ENCODE data around the gene NME4. TPM values are rescaled to one million over a fixed set of nuclear protein-coding genes. Genes with fewer than 3 reads are reported as not detected.
A peak's percentile ranks its signal among the peaks of the same experiment; 100 is the strongest.

NME4 gene
- total and polyA plus RNA-seq, 10 of the 15 experiments (the other 5 are each of a cell fraction or from before 2014, with no cell fraction given), result 11.0 to 235 (median 97.7) TPM

DNA sequence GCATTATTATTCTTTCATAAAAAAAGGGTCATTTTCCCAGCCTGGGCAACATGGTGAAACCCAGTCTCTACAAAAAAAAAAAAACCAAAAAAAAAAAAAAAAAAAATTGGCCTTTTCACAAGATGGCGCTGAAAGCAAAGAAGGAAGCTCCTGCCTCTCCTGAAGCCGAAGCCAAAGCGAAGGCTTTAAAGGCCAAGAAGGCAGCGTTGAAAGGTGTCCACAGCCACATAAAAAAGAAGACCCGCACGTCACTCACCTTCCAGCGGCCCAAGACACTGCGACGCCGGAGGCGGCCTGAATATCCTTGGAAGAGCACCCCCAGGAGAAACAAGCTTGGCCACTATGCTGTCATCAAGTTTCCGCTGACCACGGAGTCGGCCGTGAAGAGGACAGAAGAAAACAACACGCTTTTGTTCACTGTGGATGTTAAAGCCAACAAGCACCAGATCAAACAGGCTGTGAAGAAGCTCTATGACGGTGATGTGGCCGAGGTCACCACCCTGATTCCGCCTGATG, 10.3 kb upstream of the NME4 start:
- WGBS (ENCODE audit: insufficient coverage, insufficient replicate concordance, low lambda C conversion rate, missing lambda C conversion rate), result 97% methylated on average over 19 of the region's 19 CpGs
- TF ChIP-seq NFXL1 (IDR thresholded peaks at IDR 0.05; ENCODE audit: borderline replicate concordance) (no peak), GABPA (IDR thresholded peaks at IDR 0.05; ENCODE audit: low read depth) (no peak), ZNF384 (IDR thresholded peaks at IDR 0.05; ENCODE audit: borderline replicate concordance, low read depth, low read length) (peak; percentile 79; the same call in 1 of the 2 replicates), LARP7 (IDR thresholded peaks at IDR 0.05) (no peak), HDAC2 (IDR thresholded peaks at IDR 0.05) (no peak), EGR1 (IDR thresholded peaks at IDR 0.05; ENCODE audit: borderline replicate concordance in 1 of 2, low read depth in 2 of 2, low read length in 2 of 2) (no peak), KAT2A (conservative IDR thresholded peaks at IDR 0.05; ENCODE audit: control insufficient read depth, low read depth, low read length) (no peak), YY1 (IDR thresholded peaks at IDR 0.05; ENCODE audit: low read depth, low read length) (0 out of 2 replicates have a peak, but pooled peaks have one; percentile 16), CREB1 (IDR thresholded peaks at IDR 0.05; ENCODE audit: low read depth) (no peak), HDGF (IDR thresholded peaks at IDR 0.05) (no peak), SIN3A (IDR thresholded peaks at IDR 0.05; ENCODE audit: low read depth, low read length) (no peak), SRF (IDR thresholded peaks at IDR 0.05; ENCODE audit: low read depth in 2 of 2, low read length in 2 of 2) (no peak), SMARCA5 (IDR thresholded peaks at IDR 0.05) (no peak), IRF4 (IDR thresholded peaks at IDR 0.05; ENCODE audit: low read depth, low read length) (no peak)
- TF ChIP-seq, protein P1, sequence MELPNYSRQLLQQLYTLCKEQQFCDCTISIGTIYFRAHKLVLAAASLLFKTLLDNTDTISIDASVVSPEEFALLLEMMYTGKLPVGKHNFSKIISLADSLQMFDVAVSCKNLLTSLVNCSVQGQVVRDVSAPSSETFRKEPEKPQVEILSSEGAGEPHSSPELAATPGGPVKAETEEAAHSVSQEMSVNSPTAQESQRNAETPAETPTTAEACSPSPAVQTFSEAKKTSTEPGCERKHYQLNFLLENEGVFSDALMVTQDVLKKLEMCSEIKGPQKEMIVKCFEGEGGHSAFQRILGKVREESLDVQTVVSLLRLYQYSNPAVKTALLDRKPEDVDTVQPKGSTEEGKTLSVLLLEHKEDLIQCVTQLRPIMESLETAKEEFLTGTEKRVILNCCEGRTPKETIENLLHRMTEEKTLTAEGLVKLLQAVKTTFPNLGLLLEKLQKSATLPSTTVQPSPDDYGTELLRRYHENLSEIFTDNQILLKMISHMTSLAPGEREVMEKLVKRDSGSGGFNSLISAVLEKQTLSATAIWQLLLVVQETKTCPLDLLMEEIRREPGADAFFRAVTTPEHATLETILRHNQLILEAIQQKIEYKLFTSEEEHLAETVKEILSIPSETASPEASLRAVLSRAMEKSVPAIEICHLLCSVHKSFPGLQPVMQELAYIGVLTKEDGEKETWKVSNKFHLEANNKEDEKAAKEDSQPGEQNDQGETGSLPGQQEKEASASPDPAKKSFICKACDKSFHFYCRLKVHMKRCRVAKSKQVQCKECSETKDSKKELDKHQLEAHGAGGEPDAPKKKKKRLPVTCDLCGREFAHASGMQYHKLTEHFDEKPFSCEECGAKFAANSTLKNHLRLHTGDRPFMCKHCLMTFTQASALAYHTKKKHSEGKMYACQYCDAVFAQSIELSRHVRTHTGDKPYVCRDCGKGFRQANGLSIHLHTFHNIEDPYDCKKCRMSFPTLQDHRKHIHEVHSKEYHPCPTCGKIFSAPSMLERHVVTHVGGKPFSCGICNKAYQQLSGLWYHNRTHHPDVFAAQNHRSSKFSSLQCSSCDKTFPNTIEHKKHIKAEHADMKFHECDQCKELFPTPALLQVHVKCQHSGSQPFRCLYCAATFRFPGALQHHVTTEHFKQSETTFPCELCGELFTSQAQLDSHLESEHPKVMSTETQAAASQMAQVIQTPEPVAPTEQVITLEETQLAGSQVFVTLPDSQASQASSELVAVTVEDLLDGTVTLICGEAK (IDR thresholded peaks at IDR 0.05; ENCODE audit: borderline replicate concordance), result no peak
- TF ChIP-seq, protein P2, sequence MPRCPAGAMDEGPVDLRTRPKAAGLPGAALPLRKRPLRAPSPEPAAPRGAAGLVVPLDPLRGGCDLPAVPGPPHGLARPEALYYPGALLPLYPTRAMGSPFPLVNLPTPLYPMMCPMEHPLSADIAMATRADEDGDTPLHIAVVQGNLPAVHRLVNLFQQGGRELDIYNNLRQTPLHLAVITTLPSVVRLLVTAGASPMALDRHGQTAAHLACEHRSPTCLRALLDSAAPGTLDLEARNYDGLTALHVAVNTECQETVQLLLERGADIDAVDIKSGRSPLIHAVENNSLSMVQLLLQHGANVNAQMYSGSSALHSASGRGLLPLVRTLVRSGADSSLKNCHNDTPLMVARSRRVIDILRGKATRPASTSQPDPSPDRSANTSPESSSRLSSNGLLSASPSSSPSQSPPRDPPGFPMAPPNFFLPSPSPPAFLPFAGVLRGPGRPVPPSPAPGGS (IDR thresholded peaks at IDR 0.05; ENCODE audit: borderline replicate concordance, insufficient read depth, low read depth, low read length, poor library complexity, severe bottlenecking), result no peak
- TF ChIP-seq, protein P3, sequence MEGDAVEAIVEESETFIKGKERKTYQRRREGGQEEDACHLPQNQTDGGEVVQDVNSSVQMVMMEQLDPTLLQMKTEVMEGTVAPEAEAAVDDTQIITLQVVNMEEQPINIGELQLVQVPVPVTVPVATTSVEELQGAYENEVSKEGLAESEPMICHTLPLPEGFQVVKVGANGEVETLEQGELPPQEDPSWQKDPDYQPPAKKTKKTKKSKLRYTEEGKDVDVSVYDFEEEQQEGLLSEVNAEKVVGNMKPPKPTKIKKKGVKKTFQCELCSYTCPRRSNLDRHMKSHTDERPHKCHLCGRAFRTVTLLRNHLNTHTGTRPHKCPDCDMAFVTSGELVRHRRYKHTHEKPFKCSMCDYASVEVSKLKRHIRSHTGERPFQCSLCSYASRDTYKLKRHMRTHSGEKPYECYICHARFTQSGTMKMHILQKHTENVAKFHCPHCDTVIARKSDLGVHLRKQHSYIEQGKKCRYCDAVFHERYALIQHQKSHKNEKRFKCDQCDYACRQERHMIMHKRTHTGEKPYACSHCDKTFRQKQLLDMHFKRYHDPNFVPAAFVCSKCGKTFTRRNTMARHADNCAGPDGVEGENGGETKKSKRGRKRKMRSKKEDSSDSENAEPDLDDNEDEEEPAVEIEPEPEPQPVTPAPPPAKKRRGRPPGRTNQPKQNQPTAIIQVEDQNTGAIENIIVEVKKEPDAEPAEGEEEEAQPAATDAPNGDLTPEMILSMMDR (IDR thresholded peaks at IDR 0.05 in 2 of 3, conservative IDR thresholded peaks at IDR 0.05 in 1 of 3; ENCODE audit: control insufficient read depth in 2 of 3, extremely low read depth in 1 of 3, insufficient read depth in 1 of 3, low read depth in 3 of 3, low read length in 3 of 3), result 0 out of 6 replicates have a peak, but pooled peaks of 1 of the 3 experiments have one; percentile 1

More for the DNA sequence above, 10.3 kb upstream of the NME4 start:
- DNase-seq (ENCODE audit: low read depth, low spot score) (no peak), ATAC-seq (no peak), FAIRE-seq (no peak)
- no peak overlapping the region for H2AFZ ChIP-seq (ENCODE audit: control insufficient read depth, low read depth, low read length)
- peaks cover 4% of the 10 kb centered on the region; the same call in 1 of the 2 replicates for H3K79me2 ChIP-seq (ENCODE audit: control insufficient read depth, insufficient read depth, low read length)
- no peaks in the 10 kb centered on the region for H3K36me3 ChIP-seq (ENCODE audit: control insufficient read depth in 2 of 2, insufficient read depth in 2 of 2, low read length in 1 of 2)
- H3K27ac ChIP-seq (ENCODE audit: control insufficient read depth, insufficient read depth), result no peak overlapping the region
- H3K4me3 ChIP-seq, result no peak overlapping the region
- no peaks in the 10 kb centered on the region for H3K9me3 ChIP-seq (replicated peaks; ENCODE audit: control insufficient read depth, insufficient read depth, low read length)
- ChIA-PET SMC1A (ENCODE audit: uncharacterized antibody, unreplicated experiment) (no interaction called here), POLR2A (interaction anchor here (0.7 kb wide), 2 partner anchors 34 kb away, joined by 3 read pairs; no protein-coding TSS in a partner anchor), CTCF (interaction anchor here (0.6 to 1.3 kb wide), 3 partner anchors 12 to 317 kb away, joined by 3 to 4 read pairs (median 4); no protein-coding TSS in a partner anchor), RAD21 (ENCODE audit: unreplicated experiment) (interaction anchor here (0.8 to 1.0 kb wide), 2 partner anchors 16 to 39 kb away, joined by 3 read pairs; partner anchors contain the start of genes MRPL28 and RAB11FIP3)
- intact Hi-C loops (cut with micrococcal nuclease; ENCODE audit: unreplicated experiment) (no loop called here), in situ Hi-C loops (cut with MboI) (no loop called here)
- H3K4me2 ChIP-seq (ENCODE audit: control insufficient read depth, insufficient read depth), result no peak overlapping the region
- H3K9ac ChIP-seq (ENCODE audit: control insufficient read depth, insufficient read depth, low read length), result no peak overlapping the region
- no peaks in the 10 kb centered on the region for H3K27me3 ChIP-seq (replicated peaks in 1 of 2; ENCODE audit: control insufficient read depth in 2 of 2, insufficient read depth in 2 of 2, low read length in 1 of 2)
- no TSS peak for BruUV-seq (replicated peaks)
- H4K20me1 ChIP-seq (ENCODE audit: control insufficient read depth, insufficient read depth), result no peaks in the 10 kb centered on the region
- peaks cover 14% of the 10 kb centered on the region for H3K4me1 ChIP-seq (ENCODE audit: control insufficient read depth, insufficient read depth, low read length)
